ENCODE results near the gene PLEKHA8. TPM values are rescaled to one million over a fixed set of nuclear protein-coding genes. Genes with fewer than 3 reads are reported as not detected.

PLEKHA8 gene
- total and polyA plus RNA-seq, 10 of the 15 experiments (the other 5 are each of a cell fraction or from before 2014, with no cell fraction given) = 1.1 to 13.2 (median 5.7) TPM

DNA sequence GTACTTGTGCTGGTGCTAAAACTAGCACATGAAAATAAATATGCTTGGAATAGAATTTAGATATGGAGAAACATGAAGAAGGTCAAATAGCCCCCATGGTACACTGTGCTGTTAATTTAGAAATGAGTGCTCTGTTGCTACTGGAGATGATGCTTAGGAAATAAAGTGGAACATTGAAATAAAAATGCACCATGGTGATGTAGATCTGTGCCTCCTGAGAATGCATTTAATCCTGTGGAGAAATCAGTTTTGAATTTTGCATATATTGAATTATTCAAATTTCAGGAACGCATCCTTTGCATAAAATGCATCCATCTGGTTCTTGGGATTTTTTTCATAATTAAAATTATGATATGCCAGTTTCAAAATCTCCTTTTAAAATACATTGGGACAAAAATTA lies 44.5 kb downstream of the PLEKHA8 start:
- Histone ChIP-seq H3K4me1 (ENCODE audit: control insufficient read depth, insufficient read depth, low read length) (no peaks in the 10 kb centered on the region), H4K20me1 (ENCODE audit: control insufficient read depth, insufficient read depth) (no peaks in the 10 kb centered on the region), H3K36me3 (ENCODE audit: control insufficient read depth in 2 of 2, insufficient read depth in 2 of 2, low read length in 1 of 2) (no peaks in the 10 kb centered on the region; a peak in 2 of 4 replicates), H3K79me2 (ENCODE audit: control insufficient read depth, insufficient read depth, low read length) (no peaks in the 10 kb centered on the region), H3K9me3 (replicated peaks; ENCODE audit: control insufficient read depth, insufficient read depth, low read length) (no peaks in the 10 kb centered on the region), H2AFZ (ENCODE audit: control insufficient read depth, low read depth, low read length) (no peak overlapping the region), H3K27ac (ENCODE audit: control insufficient read depth, insufficient read depth) (no peak overlapping the region), H3K4me3 (no peak overlapping the region), H3K4me2 (ENCODE audit: control insufficient read depth, insufficient read depth) (no peak overlapping the region), H3K9ac (ENCODE audit: control insufficient read depth, insufficient read depth, low read length) (no peak overlapping the region), H3K27me3 (replicated peaks in 1 of 2; ENCODE audit: control insufficient read depth in 2 of 2, insufficient read depth in 2 of 2, low read length in 1 of 2) (no peaks in the 10 kb centered on the region)
- intact Hi-C loops (cut with micrococcal nuclease; ENCODE audit: unreplicated experiment) (no loop called here), in situ Hi-C loops (cut with MboI) (loop anchor here (10.0 to 25.0 kb wide), 2 partner anchors 318 to 435 kb away; no protein-coding TSS in a partner anchor)
- RAD21 ChIA-PET (ENCODE audit: unreplicated experiment) = interaction anchor here (0.6 to 1.7 kb wide), 3 partner anchors 11 to 1237 kb away, joined by 3 to 7 read pairs (median 5); no protein-coding TSS in a partner anchor
- CTCF ChIA-PET = interaction anchor here (0.7 to 7.7 kb wide), 9 partner anchors 9 to 491 kb away, joined by 3 to 96 read pairs (median 4); no protein-coding TSS in a partner anchor
- BruUV-seq (replicated peaks) = no TSS peak
- TF ChIP-seq DPF2 (IDR thresholded peaks at IDR 0.05) = no peak
- no peak for TF ChIP-seq CBX5 (IDR thresholded peaks at IDR 0.05; ENCODE audit: low read depth)
- no peak for TF ChIP-seq RBBP5 (conservative IDR thresholded peaks at IDR 0.05)
- no peak for TF ChIP-seq KDM1A (IDR thresholded peaks at IDR 0.05; ENCODE audit: borderline replicate concordance)
- TF ChIP-seq GABPA (IDR thresholded peaks at IDR 0.05; ENCODE audit: low read depth) = no peak
- no peak for TF ChIP-seq CREM (IDR thresholded peaks at IDR 0.05; ENCODE audit: low read depth)
- TF ChIP-seq ZZZ3 (IDR thresholded peaks at IDR 0.05; ENCODE audit: control insufficient read depth, insufficient read length, low read depth) = no peak
- TF ChIP-seq MEF2A (IDR thresholded peaks at IDR 0.05; ENCODE audit: insufficient read depth, low read depth, low read length) = no peak
- WGBS (ENCODE audit: insufficient coverage, insufficient replicate concordance, low lambda C conversion rate, missing lambda C conversion rate) = 92% methylated on average over 1 of the region's 1 CpG
- SMC1A ChIA-PET (ENCODE audit: uncharacterized antibody, unreplicated experiment) = interaction anchor here (0.9 to 2.1 kb wide), 7 partner anchors 9 to 194 kb away, joined by 3 to 6 read pairs (median 5); no protein-coding TSS in a partner anchor
- FAIRE-seq = no peak
- no peak for ATAC-seq
- no peak for DNase-seq (ENCODE audit: low read depth, low spot score)
- POLR2A ChIA-PET = interaction anchor here (0.7 kb wide), 1 partner anchor 1232 kb away, joined by 4 read pairs; no protein-coding TSS in a partner anchor
